ENCODE results near the gene ARFGEF3.
"Not testable (repeated sequence)": the region's sequence is repeated elsewhere in the genome, so short reads cannot be mapped to it uniquely, and the experiment has no call there.

- not testable (repeated sequence) for TF ChIP-seq CTCF (IDR thresholded peaks at IDR 0.05); ZFX (IDR thresholded peaks at IDR 0.05; ENCODE audit: borderline replicate concordance)
These were observed 206.9 kb downstream of the ARFGEF3 start for GRCh38 chr6:138368684-138369083.

Data from 22Rv1 (cell line).